NCI-H446 treated with DMSO at 0.1 percent for 48 hours (cell line): ENCODE measurements around the gene CHRDL2.

ENCODE experiments used
- DNase-seq: peaks from one replicate; lab custom pipeline; 2025; lab: John Stamatoyannopoulos, UW

Gene CHRDL2

DNA sequence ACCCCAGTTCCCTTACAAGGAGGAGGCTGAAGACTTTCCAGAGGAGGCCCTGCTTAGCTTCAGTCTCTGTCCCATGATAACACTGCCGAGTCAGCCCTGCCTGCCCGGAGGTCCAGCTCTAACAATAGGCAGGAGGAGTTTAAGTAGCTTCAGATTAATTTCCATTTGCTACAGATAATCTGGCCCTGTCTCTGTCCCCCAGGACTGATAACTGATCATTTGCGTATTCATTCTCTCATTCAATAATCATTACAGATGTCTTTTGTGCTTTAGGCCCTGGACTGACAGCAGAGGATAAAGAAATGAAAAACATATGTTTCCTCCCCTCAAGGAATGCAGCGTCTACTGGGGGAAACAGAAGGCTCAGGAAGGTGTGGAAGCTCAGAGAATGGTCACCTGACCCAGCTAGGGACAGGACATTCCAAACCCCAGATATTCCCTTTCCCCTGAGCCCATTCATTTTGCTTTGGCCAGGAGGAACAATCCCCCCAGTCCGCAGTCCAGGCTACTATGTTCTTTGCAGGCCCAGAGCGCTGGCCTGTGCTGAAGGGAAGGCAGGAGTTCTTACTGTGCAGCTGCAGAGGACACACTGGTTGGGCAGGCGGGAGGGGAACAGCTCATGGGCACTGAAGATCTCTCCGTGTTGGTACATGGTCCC, 20.8 kb downstream of the CHRDL2 start:
- DNase-seq = no peak

DNA sequence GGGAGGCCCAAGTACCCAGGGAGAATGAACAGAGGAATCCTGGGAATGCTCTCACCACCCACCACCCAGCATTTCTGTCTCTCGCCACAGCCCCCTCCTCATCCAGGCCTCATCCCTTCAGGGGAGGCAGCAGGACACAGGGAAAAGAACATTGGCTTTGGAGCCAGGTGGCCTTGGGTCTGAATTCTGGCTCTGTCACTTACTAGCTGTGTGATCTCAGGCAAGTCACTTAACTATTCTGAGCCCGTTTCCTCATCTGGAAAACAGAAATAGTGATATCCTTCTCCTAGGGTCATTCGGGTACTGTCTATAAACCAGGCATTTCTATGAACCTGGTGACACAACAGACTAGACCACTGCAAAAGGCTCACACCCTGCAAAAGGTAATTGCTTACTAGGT, 22.1 kb downstream of the CHRDL2 start:
- no peak for DNase-seq

DNA sequence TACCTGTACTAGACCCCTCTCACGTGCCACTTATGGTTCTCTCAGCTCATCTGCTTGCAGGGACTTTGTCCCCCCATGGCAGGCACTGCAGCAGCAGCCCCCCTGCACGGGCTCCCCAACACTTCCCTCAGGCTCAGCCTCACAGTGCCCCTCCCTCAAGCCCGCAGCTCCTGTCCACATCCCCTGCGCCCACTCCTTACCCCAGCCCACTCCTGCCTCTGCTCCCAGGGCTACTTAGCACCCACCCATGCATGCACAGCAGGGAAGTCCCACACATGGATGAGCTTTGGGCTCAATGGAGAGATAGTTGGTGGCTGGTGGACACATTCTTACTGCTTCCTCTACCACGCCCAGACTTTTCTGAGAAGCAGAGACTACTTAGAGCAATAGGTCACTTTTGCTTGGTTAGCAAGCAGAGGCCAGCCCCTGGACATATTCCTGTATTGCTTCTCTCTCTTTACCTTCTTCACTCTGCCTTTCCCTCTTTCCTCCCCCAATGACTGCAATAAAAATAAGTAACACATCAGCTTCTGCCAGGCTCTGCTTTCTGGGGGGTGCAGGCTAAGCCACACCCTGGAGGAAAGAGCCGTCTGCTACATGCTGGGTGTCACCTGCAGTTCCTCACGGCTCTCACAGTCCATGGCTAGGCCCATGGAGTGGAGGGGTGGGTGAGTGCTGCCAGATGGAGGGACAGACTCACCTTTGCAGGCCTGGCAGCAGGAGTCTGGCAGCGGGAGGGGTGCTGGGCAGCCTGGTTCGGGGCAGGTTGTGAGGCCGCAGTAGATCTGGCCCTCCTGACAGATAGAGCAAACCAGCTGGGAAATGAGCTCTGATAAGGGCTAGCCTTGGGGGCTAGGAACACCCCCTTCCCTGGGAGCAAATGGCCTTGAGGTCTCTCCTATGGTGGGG, 23.4 kb downstream of the CHRDL2 start:
- no peak for DNase-seq

DNA sequence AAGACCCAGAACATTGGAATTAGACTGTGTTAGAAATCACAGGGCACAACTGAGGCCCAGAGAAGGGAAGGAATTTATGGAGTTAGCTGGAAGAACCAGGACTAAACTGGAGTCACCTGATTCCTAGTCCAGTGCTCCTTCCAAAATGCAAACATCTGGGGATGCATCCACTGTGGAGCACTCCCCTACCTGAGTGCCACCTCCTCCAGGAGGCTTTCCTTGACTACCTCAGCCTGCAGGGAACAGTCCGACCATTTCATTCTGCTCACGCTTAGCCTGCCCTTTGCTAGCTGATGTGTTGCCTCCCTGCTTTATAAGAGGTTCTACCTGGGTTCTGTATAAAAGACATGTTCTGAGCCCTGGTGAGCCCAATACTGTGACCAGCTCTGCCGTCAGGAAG, 24.0 kb downstream of the CHRDL2 start:
- DNase-seq = no peak

DNA sequence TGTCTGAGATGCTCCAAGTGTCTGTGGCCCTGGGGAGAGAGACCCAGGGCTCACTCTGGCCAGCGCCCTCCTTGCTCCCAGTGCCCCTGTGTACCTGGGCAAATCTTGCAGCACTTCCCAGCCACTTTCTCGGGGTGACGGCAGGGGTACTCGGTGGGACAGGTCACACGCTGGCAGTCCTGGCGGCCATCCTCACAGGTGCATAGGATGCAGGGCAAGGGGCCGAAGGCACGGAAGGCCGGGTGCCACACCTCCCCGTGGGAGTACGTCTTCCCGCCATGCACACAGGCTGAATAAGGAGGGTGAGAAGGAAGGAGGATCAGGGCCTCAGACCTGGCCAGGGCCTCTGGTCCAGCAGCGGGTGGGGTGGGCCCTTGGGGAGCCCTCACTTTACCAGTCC, 28.0 kb downstream of the CHRDL2 start:
- no peak for DNase-seq

DNA sequence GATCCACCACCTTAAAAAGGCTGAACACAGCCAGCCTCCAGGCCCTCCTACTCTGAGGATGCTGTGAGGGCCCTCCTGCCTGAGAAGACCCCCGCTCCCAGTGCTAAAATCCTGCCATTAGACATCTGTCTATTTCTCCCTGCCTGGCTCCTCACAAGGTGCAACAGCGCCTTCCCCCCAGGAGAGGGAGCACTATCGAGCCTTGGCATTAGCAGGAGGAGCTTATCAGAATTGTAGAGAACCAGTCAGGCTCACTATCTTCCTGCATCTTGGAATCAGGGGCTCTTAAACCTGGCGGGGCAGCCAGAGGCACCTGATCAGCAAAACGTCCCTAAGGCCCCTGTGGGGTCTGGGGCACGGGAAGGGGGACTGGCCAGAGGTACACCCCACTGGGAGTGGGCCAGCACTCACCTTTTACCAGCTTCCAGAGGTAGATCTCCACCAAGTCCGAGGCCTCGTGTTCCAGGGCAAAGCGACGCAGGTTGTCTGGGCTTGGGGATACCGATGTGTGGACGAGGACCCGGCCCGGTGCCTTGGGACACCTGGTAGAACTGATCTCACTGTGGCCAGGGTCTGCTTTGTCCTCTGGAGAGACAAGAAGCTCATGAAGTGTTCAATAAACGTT, 28.7 kb downstream of the CHRDL2 start:
- DNase-seq = peak; percentile 35

DNA sequence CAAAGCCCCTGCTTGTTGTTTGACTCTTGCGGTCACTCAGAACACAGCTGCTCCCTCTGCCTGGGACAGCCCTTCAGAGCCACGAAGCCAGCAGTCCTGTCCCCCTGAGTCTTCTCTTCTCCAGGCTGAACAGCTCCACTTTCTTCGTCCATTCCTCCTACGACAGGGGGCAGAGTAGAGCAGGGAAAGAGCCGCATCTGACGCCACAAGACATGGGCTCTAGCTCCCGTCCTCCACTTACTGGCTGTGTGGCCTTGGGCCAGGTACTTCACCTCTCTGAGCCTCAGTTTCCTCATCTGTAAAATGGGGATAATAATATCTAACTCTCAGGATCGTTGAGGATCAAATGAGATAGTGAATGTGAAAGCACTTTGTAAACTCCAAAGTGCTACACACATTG, 29.9 kb downstream of the CHRDL2 start:
- no peak for DNase-seq

DNA sequence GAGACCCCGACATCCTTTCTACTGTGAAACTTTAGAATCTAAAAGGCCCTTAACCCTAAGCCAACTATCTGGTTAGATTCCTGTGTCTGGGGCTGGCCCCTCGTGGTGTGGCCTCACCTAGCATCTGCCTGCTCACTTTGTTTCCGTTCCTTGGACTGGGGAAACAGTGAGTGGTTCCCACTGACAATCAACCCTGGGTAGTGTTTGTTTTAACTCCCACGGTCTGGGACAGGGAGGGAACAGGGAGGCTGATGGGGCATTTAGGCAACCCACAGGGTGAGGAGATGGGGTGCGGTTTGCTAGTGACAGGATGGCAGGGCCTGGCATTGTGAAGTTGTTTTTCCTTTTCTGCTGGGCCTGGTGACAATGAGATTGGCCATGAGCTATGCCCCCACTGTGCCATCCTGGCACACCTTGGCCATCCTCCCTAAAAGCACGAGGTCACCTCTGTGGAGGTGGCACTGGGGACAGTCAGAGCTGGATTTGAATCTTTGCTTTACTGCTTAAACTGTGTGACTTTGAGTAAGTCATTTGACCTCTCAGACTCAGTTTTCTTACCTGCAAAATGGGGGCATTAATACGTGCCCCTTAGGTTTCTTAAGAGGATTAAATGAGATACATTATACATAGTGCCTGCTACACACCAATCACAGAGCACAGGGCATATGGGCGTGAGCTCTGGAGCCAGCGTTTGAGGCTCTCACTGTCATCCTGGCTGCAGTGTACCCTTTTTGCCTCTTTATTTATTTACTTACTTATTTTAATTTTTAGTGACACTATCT, 31.4 kb downstream of the CHRDL2 start:
- DNase-seq = no peak

DNA sequence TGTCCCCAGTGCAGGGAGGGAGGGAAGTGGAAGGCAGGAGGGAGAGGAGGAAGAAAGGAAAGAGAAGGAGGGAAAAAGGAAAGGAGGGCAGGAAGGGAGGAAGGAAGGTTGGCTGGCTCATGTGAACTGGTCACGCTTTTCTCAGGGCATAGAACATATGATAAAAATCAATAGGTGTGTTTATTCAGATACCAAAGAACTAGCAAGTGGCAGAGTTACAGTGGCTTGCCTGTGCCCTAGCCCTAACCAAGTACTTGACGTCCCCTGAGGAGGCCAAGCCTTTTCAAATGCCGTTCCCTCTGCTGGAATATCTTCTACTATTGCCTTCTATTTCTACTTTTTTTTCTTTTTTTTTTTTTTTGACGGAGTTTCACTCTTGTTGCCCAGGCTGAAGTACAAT, 33.5 kb downstream of the CHRDL2 start:
- no peak for DNase-seq

DNA sequence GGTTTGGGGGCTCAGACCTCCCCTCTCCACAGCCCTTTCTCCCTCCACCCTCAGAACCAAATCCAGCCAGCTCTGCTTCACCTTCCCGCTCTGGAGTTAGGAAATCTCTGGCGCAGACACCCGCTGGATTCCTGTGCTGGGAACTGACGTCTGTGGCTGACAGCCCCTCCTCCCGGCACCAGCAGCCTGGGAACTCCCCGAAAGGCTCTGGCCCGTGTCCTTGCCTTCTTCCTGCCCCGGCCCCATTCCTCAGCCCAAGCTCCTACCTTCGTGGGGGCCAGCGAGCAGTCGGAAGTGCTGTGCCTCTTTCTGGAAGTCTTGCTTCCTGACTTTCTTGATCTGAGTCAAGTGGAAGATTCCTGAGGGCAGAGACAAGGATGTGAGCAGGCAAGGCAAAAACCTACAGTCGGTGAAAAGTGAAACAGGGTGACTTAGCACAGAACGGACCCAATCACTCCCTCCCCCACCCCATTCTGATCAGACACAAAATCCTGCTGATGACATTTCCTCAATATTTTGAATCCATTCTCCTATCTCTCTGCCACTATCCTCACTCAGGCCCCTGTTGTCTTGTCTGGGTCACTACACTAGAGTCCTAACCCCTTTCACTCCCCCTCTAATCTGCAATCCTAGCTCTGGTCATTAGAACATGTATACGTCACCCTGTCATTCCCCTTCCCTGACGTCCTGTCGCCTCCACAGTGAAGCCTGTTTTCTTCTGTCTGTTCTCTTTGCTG, 34.1 kb downstream of the CHRDL2 start:
- no peak for DNase-seq

DNA sequence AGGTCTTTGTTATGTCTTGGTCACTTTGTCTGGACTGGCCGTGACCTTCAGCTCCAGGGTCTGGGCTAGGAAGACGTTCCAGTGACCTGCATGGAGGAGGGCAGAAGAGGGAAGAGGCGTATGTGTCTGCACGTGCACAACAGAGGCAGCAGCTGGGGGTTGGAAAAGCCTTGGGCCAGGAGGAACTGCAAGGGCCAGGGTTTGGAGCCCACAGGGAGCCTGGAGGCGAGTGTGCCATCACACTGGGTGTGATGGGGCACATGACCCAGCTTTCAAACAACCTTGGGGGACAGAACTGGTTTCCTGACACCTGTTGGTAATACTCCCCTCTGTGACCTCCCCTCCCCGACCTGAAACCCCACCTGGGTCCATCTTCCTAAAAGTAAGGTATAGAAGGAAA, 34.7 kb downstream of the CHRDL2 start:
- no peak for DNase-seq

DNA sequence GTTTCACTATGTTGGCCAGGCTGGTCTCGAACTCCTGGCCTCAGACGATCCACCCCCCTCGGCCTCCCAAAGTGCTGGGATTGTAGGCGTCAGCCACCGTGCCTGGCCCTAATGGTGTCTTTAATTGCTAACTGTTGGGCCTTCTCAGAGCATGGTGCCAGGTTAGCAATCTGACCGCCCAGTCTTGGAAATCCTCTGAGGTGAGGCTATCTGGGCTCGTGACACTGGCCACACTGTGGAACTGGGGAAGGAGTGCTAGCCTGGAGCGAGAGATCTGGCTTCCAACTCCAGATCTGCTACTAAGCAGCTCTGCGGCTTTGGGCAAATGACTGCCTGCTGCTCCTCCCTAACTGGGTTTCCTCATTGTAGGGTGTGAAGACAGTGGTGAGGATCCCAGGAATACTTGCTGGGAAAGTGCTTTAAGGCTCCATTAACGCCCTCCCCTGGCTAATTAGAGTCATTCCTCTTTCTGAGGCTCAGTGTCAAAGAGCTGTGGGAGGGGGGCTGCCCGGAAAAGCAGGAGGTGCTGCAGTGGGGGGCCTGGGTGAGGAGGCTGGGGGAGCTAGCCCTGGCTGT, 35.4 kb downstream of the CHRDL2 start:
- DNase-seq = no peak

DNA sequence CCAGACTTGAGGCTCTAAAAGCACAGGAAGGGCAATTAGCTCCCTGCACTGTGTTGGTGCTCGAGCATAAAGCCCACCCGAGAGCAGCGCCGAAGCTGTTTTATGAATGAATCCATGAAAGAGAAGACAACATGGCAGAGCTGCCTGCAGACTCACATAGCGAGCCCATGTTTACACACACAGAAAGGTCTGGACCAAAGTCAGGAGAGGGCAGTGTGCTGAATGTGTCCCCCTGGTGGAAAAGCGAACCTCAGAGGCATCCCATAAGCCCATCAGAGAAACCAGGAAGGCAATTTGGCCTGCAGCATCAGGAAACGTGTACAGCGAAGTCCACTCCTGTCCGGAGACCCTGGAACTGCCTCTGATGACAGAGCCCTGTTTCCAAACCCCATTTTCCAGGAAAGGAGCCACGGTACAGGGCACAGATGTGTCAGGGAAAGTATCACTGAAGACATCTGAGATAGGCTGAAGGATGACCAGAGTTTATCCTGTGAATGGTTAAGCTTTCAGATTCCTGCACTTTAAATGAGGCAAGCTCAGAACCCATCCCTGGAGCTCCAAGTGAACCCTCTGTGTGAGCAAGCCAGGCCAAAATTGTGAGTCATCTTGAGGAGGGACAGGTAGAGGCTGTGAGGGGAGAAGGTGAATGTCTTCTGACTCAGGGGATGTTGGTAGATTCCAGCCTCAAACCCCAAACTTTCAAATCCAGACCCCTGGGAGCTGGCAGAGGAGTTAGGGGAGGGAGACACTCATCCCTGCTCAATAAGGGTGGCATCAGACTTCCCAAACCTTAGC, 36.9 kb downstream of the CHRDL2 start:
- no peak for DNase-seq

DNA sequence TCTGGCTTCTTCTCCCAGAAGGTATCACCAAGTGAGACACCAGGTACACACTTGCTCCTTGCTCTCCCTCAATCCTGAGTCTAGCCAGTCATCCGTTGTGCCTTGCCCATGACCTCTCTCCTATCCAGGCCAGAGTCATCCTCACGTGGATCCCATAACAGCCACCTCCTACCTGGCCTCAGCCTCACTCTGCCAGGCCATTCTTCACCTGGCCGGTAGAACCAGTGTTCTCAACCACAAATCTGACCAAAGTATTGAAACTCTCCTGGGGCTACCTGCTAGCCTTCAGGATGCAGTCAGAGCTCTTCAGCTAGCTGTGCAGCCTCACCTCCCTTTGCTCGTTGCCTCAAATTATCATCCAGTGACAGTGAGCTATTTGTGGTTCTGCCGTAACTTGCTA, 37.7 kb downstream of the CHRDL2 start:
- DNase-seq = no peak

DNA sequence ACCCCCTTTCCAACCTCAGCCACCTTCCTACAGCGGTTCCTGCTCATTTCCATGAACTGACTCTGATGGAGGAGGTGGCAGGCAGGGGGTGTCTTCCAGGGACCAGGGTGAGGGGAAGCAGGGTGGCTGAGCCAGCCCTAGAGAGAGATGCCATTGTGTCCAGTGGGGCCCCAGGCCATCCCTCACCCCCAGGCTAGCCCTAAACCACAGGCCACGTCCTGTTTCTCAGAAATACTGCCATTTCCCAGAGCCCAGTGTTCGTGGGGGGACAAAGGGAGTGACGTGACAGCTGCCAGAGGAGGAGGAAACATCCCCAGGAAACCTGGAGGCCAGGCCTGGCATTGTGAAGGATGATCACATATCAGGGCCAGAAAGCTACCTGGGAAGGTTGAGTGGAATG, 39.5 kb downstream of the CHRDL2 start:
- DNase-seq = no peak

DNA sequence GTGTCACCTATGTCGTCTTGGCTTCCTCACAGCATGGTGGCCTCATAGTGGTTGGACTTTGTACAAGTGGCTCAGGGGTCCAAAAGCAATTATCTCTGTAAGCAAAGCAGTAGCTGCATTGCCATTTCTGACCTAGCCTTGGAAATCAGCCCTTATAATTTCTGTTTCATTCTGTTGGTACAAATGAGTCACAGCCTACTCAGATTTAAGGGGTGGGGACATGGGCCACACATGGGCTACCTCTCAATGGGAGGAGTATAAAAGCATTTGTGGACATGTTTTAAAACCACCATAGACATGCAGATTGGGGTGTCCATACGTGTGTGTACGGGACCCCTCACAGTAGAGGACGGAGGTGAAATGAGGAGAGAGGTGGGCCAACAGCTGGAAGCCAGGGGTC, 41.6 kb downstream of the CHRDL2 start:
- DNase-seq = no peak

DNA sequence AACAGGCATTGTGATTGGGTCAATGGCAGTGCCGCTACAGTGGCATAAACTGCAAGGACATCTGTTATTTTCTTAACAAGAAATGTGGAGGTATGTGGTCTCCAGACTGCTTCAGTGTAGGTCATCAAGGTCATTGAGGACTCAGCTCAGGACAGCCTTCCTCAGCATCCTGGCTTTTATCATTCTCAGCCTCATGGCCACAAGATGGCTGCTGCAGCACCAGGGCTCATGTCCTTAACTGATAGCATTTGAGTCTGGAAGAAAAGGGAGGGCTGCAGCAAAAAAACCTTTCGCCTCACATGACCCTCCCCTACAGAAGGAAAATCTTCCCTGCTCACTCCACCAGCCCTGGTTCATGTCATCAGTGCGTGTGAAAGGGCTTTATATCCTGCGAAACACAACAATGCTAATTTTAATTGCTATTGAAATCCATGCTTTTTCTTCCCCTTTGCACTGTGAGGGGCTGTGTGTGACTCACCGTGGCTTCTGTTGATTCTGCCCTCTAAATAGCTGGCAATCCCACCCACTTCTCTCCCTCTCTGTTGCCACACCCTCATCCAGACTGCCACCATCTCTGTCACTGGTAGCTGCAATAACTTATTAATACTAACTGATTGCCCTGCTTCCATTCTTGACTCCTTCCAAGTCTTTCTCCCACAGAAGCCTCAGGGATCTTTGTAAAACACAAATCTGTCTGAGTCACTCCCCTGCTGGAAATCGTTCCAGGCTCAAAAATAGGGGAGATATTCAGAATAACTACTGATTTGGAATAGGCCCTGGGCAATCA, 43.8 kb downstream of the CHRDL2 start:
- no peak for DNase-seq

DNA sequence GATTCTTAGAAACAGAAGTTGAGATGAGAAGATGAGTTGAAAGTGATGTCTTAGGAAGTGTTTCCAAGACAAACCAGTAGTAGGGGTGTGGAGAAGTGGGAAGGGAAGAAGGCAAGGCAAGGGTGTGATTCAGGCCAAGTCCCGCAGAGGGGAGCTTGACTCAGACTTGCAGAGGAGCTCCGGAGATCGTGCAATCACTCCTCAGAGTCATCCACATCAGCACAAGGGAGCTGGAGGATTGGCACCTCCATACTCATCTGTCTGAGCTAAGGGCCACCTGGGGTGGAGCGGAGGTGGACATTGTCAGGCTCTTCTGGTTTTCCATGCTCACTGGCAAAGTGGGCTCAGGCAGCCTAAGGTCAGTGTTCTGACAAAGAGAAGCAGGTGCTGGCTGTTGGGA, 44.4 kb downstream of the CHRDL2 start:
- no peak for DNase-seq

DNA sequence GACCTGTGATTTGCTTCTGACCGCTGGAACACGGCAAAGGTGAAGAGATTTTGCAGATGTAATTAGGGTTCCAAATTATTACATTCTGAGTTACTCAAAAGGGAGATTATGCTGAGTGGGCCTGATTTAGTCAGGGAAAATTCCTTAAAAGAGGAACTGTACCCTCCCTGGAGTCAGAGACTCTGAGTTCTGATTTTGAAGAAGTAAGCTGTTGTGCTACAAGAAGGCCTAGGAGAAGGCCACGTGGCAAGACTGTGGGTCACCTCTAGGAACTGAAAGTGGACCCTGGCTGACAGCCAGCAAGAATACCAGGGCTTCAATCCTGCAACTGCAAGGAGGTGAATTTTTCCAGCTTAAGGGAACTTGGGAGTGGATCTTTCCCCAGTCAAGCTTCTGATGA, 45.3 kb downstream of the CHRDL2 start:
- DNase-seq = no peak

DNA sequence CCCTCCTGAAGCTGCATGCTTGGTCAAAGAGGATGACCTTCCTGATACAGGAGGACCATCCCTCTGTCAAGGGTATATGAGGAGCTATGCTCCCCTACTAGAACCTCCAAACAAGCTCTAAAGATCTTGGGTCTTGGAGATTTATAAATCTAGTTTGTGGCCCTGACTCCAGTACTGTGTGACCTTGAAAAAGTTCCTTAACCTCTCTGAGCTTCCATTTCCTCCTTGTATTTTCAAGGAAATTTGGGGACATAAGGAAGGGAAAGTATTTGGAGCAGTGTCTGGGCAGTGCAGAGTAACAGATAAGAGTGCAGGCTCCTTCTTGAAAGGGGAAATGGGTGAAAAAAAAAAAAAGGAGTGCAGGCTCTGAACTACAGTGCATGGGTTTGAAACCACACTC, 45.9 kb downstream of the CHRDL2 start:
- no peak for DNase-seq
